ENCODE measurements around the gene HOXA3.

DNA sequence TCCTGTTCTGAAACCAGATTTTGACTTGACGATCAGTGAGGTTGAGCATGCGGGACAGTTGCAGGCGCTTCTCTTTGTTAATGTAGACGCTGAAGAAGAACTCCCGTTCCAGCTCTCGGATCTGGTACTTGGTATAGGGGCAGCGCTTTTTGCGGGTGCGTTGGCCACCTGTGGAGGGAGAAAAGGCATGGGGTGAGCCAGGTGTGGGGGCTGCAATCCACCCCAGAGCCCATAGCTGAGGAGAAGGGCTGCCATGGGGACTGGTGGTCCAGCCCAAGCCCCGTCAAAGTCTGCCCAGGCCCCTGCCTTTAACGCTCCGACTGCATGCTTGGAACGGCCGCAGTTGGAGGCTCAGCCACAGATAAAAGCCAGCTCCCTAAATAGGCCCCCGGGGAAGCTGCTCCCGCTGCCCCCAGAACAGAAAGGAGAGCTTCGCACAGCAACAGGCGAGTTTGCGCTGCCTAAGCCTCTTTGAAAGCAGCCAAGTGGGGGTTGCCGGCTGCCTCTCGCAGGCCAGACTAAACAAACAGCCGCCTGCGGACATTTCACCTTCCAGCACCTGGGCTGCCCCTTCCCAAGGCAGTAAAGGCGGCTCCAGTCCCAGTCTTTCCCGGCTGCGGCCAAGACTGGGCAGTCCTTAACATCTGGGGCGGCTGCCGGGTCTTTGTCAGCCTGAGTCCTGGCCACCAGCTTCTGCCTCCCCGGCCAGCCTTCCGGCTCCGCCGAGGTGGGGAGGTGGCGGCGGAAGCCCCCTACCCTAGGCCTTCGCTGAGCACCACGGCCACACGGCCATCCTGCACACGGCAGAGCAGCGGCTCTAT, 30.7 kb upstream of the HOXA3 start:
- TF ChIP-seq CTCF (IDR thresholded peaks at IDR 0.05) (no peak), POLR2A (IDR thresholded peaks at IDR 0.05) (no peak)

All from lower leg skin (tissue), 3 donors.